Esophagus squamous epithelium (tissue), 4 donors: Measurements from ENCODE around the gene KCTD3.

Experiments
- CTCF ChIP-seq, 6 experiments: fragments of 450-650 bp in 4 of 6; fragments of 200-600 bp in 2 of 6; sonication (generic) in 2 of 6; IDR thresholded peaks; one replicate each; pipeline ENCODE4 v1.5.1; 2016 to 2019; ENCODE audit warnings: antibody characterized with exemption in 6 of 6, mild to moderate bottlenecking in 4 of 6, moderate library complexity in 4 of 6
- POLR2A ChIP-seq, 4 donors: fragments of 450-650 bp; IDR thresholded peaks; one replicate each; pipeline ENCODE4 v1.6.1; 2017; ENCODE audit warnings: antibody characterized with exemption in 4 of 4, mild to moderate bottlenecking in 4 of 4, moderate library complexity in 3 of 4

- TF ChIP-seq CTCF (IDR thresholded peaks at IDR 0.05) (no peak), POLR2A (IDR thresholded peaks at IDR 0.05) (no peak)
Observed at GRCh38 chr1:215567491-215568298, 591 bp downstream of the KCTD3 start.
